Loucy (cell line): Measurements from ENCODE around the gene ZNF263.

Experiments used
- H2AFZ ChIP-seq: fragments of 200-600 bp; sonication (generic); 2 replicates; pipeline ENCODE4 v1.6.0; 2016; ENCODE audit warnings: antibody characterized with exemption, mild to moderate bottlenecking, low read length, moderate library complexity
- H3F3A ChIP-seq: fragments of 200-600 bp; 2 replicates; pipeline ENCODE4 v1.6.0; 2016; ENCODE audit warnings: antibody characterized with exemption, low read depth, mild to moderate bottlenecking
- H3K27me3 ChIP-seq: fragments of 200-600 bp; sonication (generic); 2 replicates; pipeline ENCODE4 v1.6.1; 2014; ENCODE audit warnings: low read length, mild to moderate bottlenecking; ENCODE audit not compliant: insufficient read depth, poor library complexity, severe bottlenecking
- H3K36me3 ChIP-seq: fragments of 200-600 bp; sonication (generic); 2 replicates; pipeline ENCODE4 v1.6.1; 2016; ENCODE audit warnings: low read length; ENCODE audit not compliant: insufficient read depth
- H3K4me1 ChIP-seq: fragments of 200-600 bp; sonication (generic); 2 replicates; pipeline ENCODE4 v1.5.1; 2014; ENCODE audit warnings: low read length, mild to moderate bottlenecking; ENCODE audit not compliant: insufficient read depth, poor library complexity, severe bottlenecking
- H3K4me2 ChIP-seq: fragments of 200-600 bp; sonication (generic); 2 replicates; pipeline ENCODE4 v1.6.0; 2014; ENCODE audit warnings: antibody characterized with exemption, low read length, low read depth, mild to moderate bottlenecking; ENCODE audit not compliant: poor library complexity, severe bottlenecking
- H3K4me3 ChIP-seq: fragments of 200-600 bp; sonication (generic); 2 replicates; pipeline ENCODE4 v1.5.1; 2014; ENCODE audit warnings: low read length, mild to moderate bottlenecking, mixed read lengths; ENCODE audit not compliant: poor library complexity, severe bottlenecking
- H3K79me2 ChIP-seq: fragments of 200-600 bp; sonication (generic); 2 replicates; pipeline ENCODE4 v1.6.1; 2014; ENCODE audit warnings: low read length; ENCODE audit not compliant: insufficient read depth
- H3K9ac ChIP-seq: fragments of 200-600 bp; sonication (generic); 2 replicates; pipeline ENCODE4 v1.6.0; 2014; ENCODE audit warnings: mild to moderate bottlenecking, low read depth, low read length, moderate library complexity; ENCODE audit not compliant: poor library complexity, severe bottlenecking
- H3K9me2 ChIP-seq: fragments of 200-600 bp; sonication (generic); replicated peaks from 2 replicates; pipeline ENCODE4 v1.6.1; 2016; ENCODE audit warnings: low read depth, low read length, mixed read lengths
- H3K9me3 ChIP-seq: fragments of 200-600 bp; sonication (generic); 2 replicates; pipeline ENCODE4 v1.6.1; 2014; ENCODE audit warnings: mild to moderate bottlenecking, antibody characterized with exemption, low read length, low read depth; ENCODE audit not compliant: insufficient read depth
- H4K20me1 ChIP-seq: fragments of 200-600 bp; sonication (generic); 2 replicates; pipeline ENCODE4 v1.6.0; 2014; ENCODE audit warnings: antibody characterized with exemption, low read length, mild to moderate bottlenecking; ENCODE audit not compliant: insufficient read depth, poor library complexity, severe bottlenecking
- CTCF ChIP-seq: fragments of 200-600 bp; sonication (generic); conservative IDR thresholded peaks from 2 replicates; pipeline ENCODE4 v1.5.1; 2014; ENCODE audit warnings: mild to moderate bottlenecking, antibody characterized with exemption, low read length
- EZH2phosphoT487 ChIP-seq: fragments of 200-600 bp; IDR thresholded peaks from 2 replicates; pipeline ENCODE4 v1.6.1; 2018; ENCODE audit warnings: antibody characterized with exemption, mild to moderate bottlenecking, moderate library complexity, borderline replicate concordance

The ZNF263 gene

GRCh38 chr16:3328104-3328503 lies 44.8 kb downstream of the ZNF263 start:
- Histone ChIP-seq H3K36me3 (no peaks in the 10 kb centered on the region), H3K4me2 (no peak overlapping the region), H3K79me2 (no peaks in the 10 kb centered on the region), H2AFZ (no peak overlapping the region), H3K27me3 (no peaks in the 10 kb centered on the region), H3K9ac (no peak overlapping the region), H4K20me1 (no peaks in the 10 kb centered on the region), H3F3A (no peaks in the 10 kb centered on the region), H3K4me1 (no peaks in the 10 kb centered on the region), H3K9me2 (no peaks in the 10 kb centered on the region), H3K9me3 (no peaks in the 10 kb centered on the region), H3K4me3 (no peak overlapping the region)
- TF ChIP-seq CTCF, result no peak
- TF ChIP-seq EZH2phosphoT487, result no peak

- Histone ChIP-seq H4K20me1 (no peaks in the 10 kb centered on the region), H3K27me3 (no peaks in the 10 kb centered on the region), H3F3A (no peaks in the 10 kb centered on the region), H3K4me1 (no peaks in the 10 kb centered on the region), H3K9ac (no peak overlapping the region), H3K36me3 (no peaks in the 10 kb centered on the region), H2AFZ (no peak overlapping the region), H3K9me3 (no peaks in the 10 kb centered on the region), H3K9me2 (no peaks in the 10 kb centered on the region), H3K79me2 (no peaks in the 10 kb centered on the region), H3K4me3 (no peak overlapping the region), H3K4me2 (no peak overlapping the region)
- TF ChIP-seq CTCF (no peak), EZH2phosphoT487 (no peak)
Measured at GRCh38 chr16:3328643-3329042, 45.4 kb downstream of the ZNF263 start.
